Neutrophil (primary cell): ENCODE data around the gene PDGFC.

Experiments
- H3K27ac ChIP-seq: fragments of 200-600 bp; sonication (generic); 2 replicates; pipeline ENCODE4 v1.5.1; 2016; ENCODE audit warnings: mild to moderate bottlenecking, moderate library complexity
- H3K27me3 ChIP-seq: fragments of 200-600 bp; sonication (generic); 2 replicates; pipeline ENCODE4 v1.6.0; 2016; ENCODE audit warnings: mild to moderate bottlenecking
- H3K36me3 ChIP-seq: fragments of 200-600 bp; sonication (generic); 2 replicates; pipeline ENCODE4 v1.5.1; 2017
- H3K4me1 ChIP-seq, 2 experiments: fragments of 200-600 bp in 1 of 2; sonication (generic) in 1 of 2; 1 replicate in 1 of 2; 2 replicates in 1 of 2; pipeline versions ENCODE4 v1.5.1 to v1.6.1; 2013 to 2016; ENCODE audit warnings: low read depth in 1 of 2, low read length in 1 of 2, mild to moderate bottlenecking in 1 of 2, moderate library complexity in 1 of 2; ENCODE audit not compliant: control insufficient read depth in 1 of 2, insufficient read depth in 1 of 2
- H3K4me3 ChIP-seq, 2 experiments: fragments of 200-600 bp in 1 of 2; sonication (generic) in 1 of 2; 1 replicate in 1 of 2; 2 replicates in 1 of 2; pipeline ENCODE4 v1.5.1; 2013 to 2016; ENCODE audit warnings: low read depth in 1 of 2, low read length in 1 of 2, mild to moderate bottlenecking in 1 of 2, moderate library complexity in 1 of 2
- H3K9me3 ChIP-seq: fragments of 200-600 bp; sonication (generic); 2 replicates; pipeline ENCODE4 v1.5.1; 2016
- CTCF ChIP-seq: fragments of 200-600 bp; sonication (generic); IDR thresholded peaks from 2 replicates; pipeline ENCODE4 v1.5.1; 2016; ENCODE audit warnings: antibody characterized with exemption

The PDGFC gene

GRCh38 chr4:156956359-156956758 lies 15.2 kb downstream of the PDGFC start:
- Histone ChIP-seq H3K4me3 (no peak overlapping the region), H3K36me3 (no peaks in the 10 kb centered on the region), H3K27me3 (no peaks in the 10 kb centered on the region), H3K9me3 (no peaks in the 10 kb centered on the region), H3K27ac (no peak overlapping the region), H3K4me1 (peaks cover 0 to 8% of the 10 kb centered on the region in 2 experiments)
- TF ChIP-seq CTCF, result no peak

- H3K27ac ChIP-seq, result no peak overlapping the region
- no peaks in the 10 kb centered on the region for H3K27me3 ChIP-seq
- H3K4me3 ChIP-seq, result no peak overlapping the region
- no peak for TF ChIP-seq CTCF
- H3K9me3 ChIP-seq, result no peaks in the 10 kb centered on the region
- H3K4me1 ChIP-seq, result peaks cover 0 to 8% of the 10 kb centered on the region in 2 experiments
- no peaks in the 10 kb centered on the region for H3K36me3 ChIP-seq
Observed at GRCh38 chr4:156954587-156954986, 17.0 kb downstream of the PDGFC start.

- Histone ChIP-seq H3K4me3 (no peak overlapping the region), H3K27me3 (no peaks in the 10 kb centered on the region), H3K4me1 (peaks cover 0 to 8% of the 10 kb centered on the region in 2 experiments), H3K27ac (no peak overlapping the region), H3K36me3 (no peaks in the 10 kb centered on the region), H3K9me3 (no peaks in the 10 kb centered on the region)
- TF ChIP-seq CTCF, result no peak
Observed at GRCh38 chr4:156953951-156954350, 17.6 kb downstream of the PDGFC start.

- Histone ChIP-seq H3K27me3 (no peaks in the 10 kb centered on the region), H3K4me3 (no peak overlapping the region), H3K27ac (no peak overlapping the region), H3K4me1 (peaks cover 0 to under 1% of the 10 kb centered on the region in 2 experiments), H3K9me3 (no peaks in the 10 kb centered on the region), H3K36me3 (no peaks in the 10 kb centered on the region)
- TF ChIP-seq CTCF, result no peak
Observed at GRCh38 chr4:156953001-156953400, 18.6 kb downstream of the PDGFC start.

- no peaks in the 10 kb centered on the region for H3K36me3 ChIP-seq
- no peaks in the 10 kb centered on the region for H3K9me3 ChIP-seq
- H3K4me1 ChIP-seq, result no peaks in the 10 kb centered on the region
- TF ChIP-seq CTCF, result no peak
- H3K4me3 ChIP-seq, result no peak overlapping the region
- no peaks in the 10 kb centered on the region for H3K27me3 ChIP-seq
- H3K27ac ChIP-seq, result no peak overlapping the region
Observed at GRCh38 chr4:156952078-156952759, 19.4 kb downstream of the PDGFC start.
